ENCODE measurements around the gene DERA.

DNA sequence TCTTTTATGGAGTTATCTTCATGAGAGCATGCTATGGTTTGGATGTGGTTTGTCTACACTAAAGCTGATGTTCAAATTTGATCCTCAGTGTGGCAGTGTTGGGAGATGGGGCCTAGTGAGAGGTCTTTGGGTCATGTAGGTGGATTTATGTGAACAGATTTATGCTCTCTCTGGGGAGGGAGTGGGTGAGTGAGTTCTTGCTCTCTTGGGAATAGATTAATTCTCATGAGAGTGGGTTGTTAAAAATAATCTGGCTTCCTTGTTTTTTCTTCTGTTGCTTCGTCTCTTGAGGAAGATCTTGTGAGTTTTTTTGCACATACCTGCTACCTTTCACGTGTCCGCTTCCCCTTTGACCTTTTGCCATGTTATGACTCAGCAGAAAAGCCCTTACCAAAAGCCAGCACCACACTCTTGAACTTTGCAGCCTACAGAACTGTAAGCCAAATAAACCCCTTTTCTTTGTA, 20.5 kb downstream of the DERA start:
- TF ChIP-seq, protein P1, sequence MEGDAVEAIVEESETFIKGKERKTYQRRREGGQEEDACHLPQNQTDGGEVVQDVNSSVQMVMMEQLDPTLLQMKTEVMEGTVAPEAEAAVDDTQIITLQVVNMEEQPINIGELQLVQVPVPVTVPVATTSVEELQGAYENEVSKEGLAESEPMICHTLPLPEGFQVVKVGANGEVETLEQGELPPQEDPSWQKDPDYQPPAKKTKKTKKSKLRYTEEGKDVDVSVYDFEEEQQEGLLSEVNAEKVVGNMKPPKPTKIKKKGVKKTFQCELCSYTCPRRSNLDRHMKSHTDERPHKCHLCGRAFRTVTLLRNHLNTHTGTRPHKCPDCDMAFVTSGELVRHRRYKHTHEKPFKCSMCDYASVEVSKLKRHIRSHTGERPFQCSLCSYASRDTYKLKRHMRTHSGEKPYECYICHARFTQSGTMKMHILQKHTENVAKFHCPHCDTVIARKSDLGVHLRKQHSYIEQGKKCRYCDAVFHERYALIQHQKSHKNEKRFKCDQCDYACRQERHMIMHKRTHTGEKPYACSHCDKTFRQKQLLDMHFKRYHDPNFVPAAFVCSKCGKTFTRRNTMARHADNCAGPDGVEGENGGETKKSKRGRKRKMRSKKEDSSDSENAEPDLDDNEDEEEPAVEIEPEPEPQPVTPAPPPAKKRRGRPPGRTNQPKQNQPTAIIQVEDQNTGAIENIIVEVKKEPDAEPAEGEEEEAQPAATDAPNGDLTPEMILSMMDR (tag by site-specific recombination; IDR thresholded peaks at IDR 0.05) = no peak
- TF ChIP-seq, protein P2, sequence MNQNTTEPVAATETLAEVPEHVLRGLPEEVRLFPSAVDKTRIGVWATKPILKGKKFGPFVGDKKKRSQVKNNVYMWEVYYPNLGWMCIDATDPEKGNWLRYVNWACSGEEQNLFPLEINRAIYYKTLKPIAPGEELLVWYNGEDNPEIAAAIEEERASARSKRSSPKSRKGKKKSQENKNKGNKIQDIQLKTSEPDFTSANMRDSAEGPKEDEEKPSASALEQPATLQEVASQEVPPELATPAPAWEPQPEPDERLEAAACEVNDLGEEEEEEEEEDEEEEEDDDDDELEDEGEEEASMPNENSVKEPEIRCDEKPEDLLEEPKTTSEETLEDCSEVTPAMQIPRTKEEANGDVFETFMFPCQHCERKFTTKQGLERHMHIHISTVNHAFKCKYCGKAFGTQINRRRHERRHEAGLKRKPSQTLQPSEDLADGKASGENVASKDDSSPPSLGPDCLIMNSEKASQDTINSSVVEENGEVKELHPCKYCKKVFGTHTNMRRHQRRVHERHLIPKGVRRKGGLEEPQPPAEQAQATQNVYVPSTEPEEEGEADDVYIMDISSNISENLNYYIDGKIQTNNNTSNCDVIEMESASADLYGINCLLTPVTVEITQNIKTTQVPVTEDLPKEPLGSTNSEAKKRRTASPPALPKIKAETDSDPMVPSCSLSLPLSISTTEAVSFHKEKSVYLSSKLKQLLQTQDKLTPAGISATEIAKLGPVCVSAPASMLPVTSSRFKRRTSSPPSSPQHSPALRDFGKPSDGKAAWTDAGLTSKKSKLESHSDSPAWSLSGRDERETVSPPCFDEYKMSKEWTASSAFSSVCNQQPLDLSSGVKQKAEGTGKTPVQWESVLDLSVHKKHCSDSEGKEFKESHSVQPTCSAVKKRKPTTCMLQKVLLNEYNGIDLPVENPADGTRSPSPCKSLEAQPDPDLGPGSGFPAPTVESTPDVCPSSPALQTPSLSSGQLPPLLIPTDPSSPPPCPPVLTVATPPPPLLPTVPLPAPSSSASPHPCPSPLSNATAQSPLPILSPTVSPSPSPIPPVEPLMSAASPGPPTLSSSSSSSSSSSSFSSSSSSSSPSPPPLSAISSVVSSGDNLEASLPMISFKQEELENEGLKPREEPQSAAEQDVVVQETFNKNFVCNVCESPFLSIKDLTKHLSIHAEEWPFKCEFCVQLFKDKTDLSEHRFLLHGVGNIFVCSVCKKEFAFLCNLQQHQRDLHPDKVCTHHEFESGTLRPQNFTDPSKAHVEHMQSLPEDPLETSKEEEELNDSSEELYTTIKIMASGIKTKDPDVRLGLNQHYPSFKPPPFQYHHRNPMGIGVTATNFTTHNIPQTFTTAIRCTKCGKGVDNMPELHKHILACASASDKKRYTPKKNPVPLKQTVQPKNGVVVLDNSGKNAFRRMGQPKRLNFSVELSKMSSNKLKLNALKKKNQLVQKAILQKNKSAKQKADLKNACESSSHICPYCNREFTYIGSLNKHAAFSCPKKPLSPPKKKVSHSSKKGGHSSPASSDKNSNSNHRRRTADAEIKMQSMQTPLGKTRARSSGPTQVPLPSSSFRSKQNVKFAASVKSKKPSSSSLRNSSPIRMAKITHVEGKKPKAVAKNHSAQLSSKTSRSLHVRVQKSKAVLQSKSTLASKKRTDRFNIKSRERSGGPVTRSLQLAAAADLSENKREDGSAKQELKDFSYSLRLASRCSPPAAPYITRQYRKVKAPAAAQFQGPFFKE (tag by site-specific recombination; IDR thresholded peaks at IDR 0.05; ENCODE audit: borderline replicate concordance) = no peak
- TF ChIP-seq, protein P3, sequence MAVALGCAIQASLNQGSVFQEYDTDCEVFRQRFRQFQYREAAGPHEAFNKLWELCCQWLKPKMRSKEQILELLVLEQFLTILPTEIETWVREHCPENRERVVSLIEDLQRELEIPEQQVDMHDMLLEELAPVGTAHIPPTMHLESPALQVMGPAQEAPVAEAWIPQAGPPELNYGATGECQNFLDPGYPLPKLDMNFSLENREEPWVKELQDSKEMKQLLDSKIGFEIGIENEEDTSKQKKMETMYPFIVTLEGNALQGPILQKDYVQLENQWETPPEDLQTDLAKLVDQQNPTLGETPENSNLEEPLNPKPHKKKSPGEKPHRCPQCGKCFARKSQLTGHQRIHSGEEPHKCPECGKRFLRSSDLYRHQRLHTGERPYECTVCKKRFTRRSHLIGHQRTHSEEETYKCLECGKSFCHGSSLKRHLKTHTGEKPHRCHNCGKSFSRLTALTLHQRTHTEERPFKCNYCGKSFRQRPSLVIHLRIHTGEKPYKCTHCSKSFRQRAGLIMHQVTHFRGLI (tag by site-specific recombination; IDR thresholded peaks at IDR 0.05) = no peak
- TF ChIP-seq ZFP3 (tag by site-specific recombination; IDR thresholded peaks at IDR 0.05; ENCODE audit: low read depth) = no peak

Data from HEK293 (cell line).